HepG2 (cell line): ENCODE data around the gene MMS19. TPM values are rescaled to one million over a fixed set of nuclear protein-coding genes. Genes with fewer than 3 reads are reported as not detected.
A peak's percentile ranks its signal among the peaks of the same experiment; 100 is the strongest.

ENCODE experiments used
- BCL3 ChIP-seq: sonication (generic); formaldehyde crosslinking; IDR thresholded peaks from 2 replicates; pipeline ENCODE4 v1.5.1; 2020; ENCODE audit warnings: mild to moderate bottlenecking, missing genetic modification reagents, moderate library complexity
- ELF1 ChIP-seq: sonication (generic); formaldehyde crosslinking; IDR thresholded peaks from 2 replicates; pipeline ENCODE4 v1.4.0; 2020; ENCODE audit warnings: missing genetic modification reagents
- FOXC1 ChIP-seq: sonication (generic); formaldehyde crosslinking; IDR thresholded peaks from 2 replicates; pipeline ENCODE4 v1.8.0; 2022; ENCODE audit warnings: mild to moderate bottlenecking, missing genetic modification reagents, borderline replicate concordance
- GATAD1 ChIP-seq: IDR thresholded peaks from 2 replicates; pipeline ENCODE4 v1.6.1; 2016; ENCODE audit warnings: missing genetic modification reagents, missing compliant biosample characterization
- GPBP1L1 ChIP-seq: sonication (generic); formaldehyde crosslinking; IDR thresholded peaks from 2 replicates; pipeline ENCODE4 v1.5.0; 2020; ENCODE audit warnings: mild to moderate bottlenecking, missing genetic modification reagents
- LRRFIP1 ChIP-seq: sonication (generic); formaldehyde crosslinking; conservative IDR thresholded peaks from 2 replicates; pipeline ENCODE4 v1.4.0; 2020; ENCODE audit warnings: missing genetic modification reagents
- PATZ1 ChIP-seq: sonication (generic); formaldehyde crosslinking; IDR thresholded peaks from 2 replicates; pipeline ENCODE4 v1.4.0; 2020; ENCODE audit warnings: missing genetic modification reagents
- PRDM15 ChIP-seq: sonication (generic); formaldehyde crosslinking; IDR thresholded peaks from 2 replicates; pipeline ENCODE4 v1.4.0; 2020; ENCODE audit warnings: missing genetic modification reagents
- TBL1XR1 ChIP-seq: fragments of 150-350 bp; IDR thresholded peaks from 2 replicates; pipeline ENCODE4 v1.6.1; 2014; ENCODE audit warnings: borderline replicate concordance, low read length; ENCODE audit not compliant: partially characterized antibody
- ZGPAT ChIP-seq: IDR thresholded peaks from 2 replicates; pipeline ENCODE4 v1.6.1; 2016; ENCODE audit warnings: mild to moderate bottlenecking
- ZNF496 ChIP-seq: sonication (generic); formaldehyde crosslinking; IDR thresholded peaks from 2 replicates; pipeline ENCODE4 v1.8.1; 2023; ENCODE audit warnings: mild to moderate bottlenecking, moderate library complexity, missing genetic modification reagents; ENCODE audit not compliant: insufficient replicate concordance
- ZNF543 ChIP-seq: sonication (generic); formaldehyde crosslinking; IDR thresholded peaks from 2 replicates; pipeline ENCODE4 v1.4.0; 2020; ENCODE audit warnings: mild to moderate bottlenecking, missing genetic modification reagents
- ZNF878 ChIP-seq: sonication (generic); formaldehyde crosslinking; IDR thresholded peaks from 2 replicates; pipeline ENCODE4 v1.8.1; 2023; ENCODE audit warnings: mild to moderate bottlenecking, missing genetic modification reagents, moderate library complexity
- polyA plus RNA-seq, 8 experiments: library from polyadenylated mRNA; depleted of rRNA in 3 of 8; stranded (reverse) in 7 of 8; unstranded in 1 of 8; fragments of >200 nt; fragmentation: Illumina TruSeq in 4 of 8; extraction: Trizol in 4 of 8; gene quantifications; 2 replicates each; pipeline versions ENCODE4 v1.2.1 to v1.2.3, GENCODE V29; 2011 to 2016; ENCODE audit warnings: low read depth in 4 of 8, missing spikeins in 1 of 8, mixed read lengths in 1 of 8; ENCODE audit not compliant: insufficient read depth in 1 of 8
- total RNA-seq, 5 experiments: library from RNA; depleted of rRNA; stranded (reverse); fragments of >200 nt; fragmentation: Illumina TruSeq; extraction: Trizol; gene quantifications; 2 replicates each; pipeline ENCODE4 v1.2.3, GENCODE V29; 2016; ENCODE audit warnings: low read depth in 1 of 5

MMS19 gene
- total and polyA plus RNA-seq, 2 of the 13 experiments (the other 11 are each of a cell fraction or from before 2014, with no cell fraction given): 76.4 to 107 TPM

- TF ChIP-seq GPBP1L1 (CRISPR knock-in tag) (no peak), BCL3 (CRISPR knock-in tag) (peak; percentile 57; the same call in 1 of the 2 replicates), ZNF878 (0 out of 2 replicates have a peak, but pooled peaks have one; percentile 4), PATZ1 (peak; percentile 59), FOXC1 (no peak), ELF1 (CRISPR knock-in tag) (no peak), LRRFIP1 (CRISPR knock-in tag) (no peak), ZNF543 (CRISPR knock-in tag) (no peak), PRDM15 (CRISPR knock-in tag) (no peak), GATAD1 (CRISPR knock-in tag) (no peak), TBL1XR1 (no peak), ZGPAT (CRISPR knock-in tag) (0 out of 2 replicates have a peak, but pooled peaks have one; percentile 9), ZNF496 (CRISPR knock-in tag) (no peak)
Observed at GRCh38 chr10:97498841-97499560, 779 bp upstream of the MMS19 start, which contains the start of gene UBTD1 (continued).
